ENCODE results near the gene SUN2. TPM values are rescaled to one million over a fixed set of nuclear protein-coding genes. Genes with fewer than 3 reads are reported as not detected.
A peak's percentile ranks its signal among the peaks of the same experiment; 100 is the strongest.

Gene SUN2
- total RNA-seq, 6 experiments from 2014 or later: 104 to 174 (median 144) TPM

- H3K27me3 ChIP-seq: no peaks in the 10 kb centered on the region
- H3K9me3 ChIP-seq: no peaks in the 10 kb centered on the region
- no peak for ATAC-seq
- DNase-seq: no peak
- H3K36me3 ChIP-seq: peaks cover 0 to 5% (median under 1%) of the 10 kb centered on the region in 4 donors
- H3K4me1 ChIP-seq: peaks cover 0 to 15% (median 7%) of the 10 kb centered on the region in 4 donors
- no peak overlapping the region for H3K27ac ChIP-seq
- 80% methylated on average over 3 of the region's 3 CpGs for WGBS (ENCODE audit: insufficient coverage, low coverage, low lambda C conversion rate, missing lambda C conversion rate)
- H3K4me3 ChIP-seq: no peak overlapping the region
- intact Hi-C loops (cut with DNase I): no loop called here
- TF ChIP-seq CTCF (IDR thresholded peaks at IDR 0.05) (no peak), POLR2A (IDR thresholded peaks at IDR 0.05) (no peak)
Observed at GRCh38 chr22:38710866-38711265, 44.9 kb downstream of the SUN2 start.

GRCh38 chr22:38710351-38710750 is 45.4 kb downstream of the SUN2 start:
- Histone ChIP-seq H3K27ac (no peak overlapping the region), H3K27me3 (no peaks in the 10 kb centered on the region), H3K4me3 (no peak overlapping the region), H3K4me1 (peaks cover 0 to 15% (median 7%) of the 10 kb centered on the region in 4 donors), H3K36me3 (peaks cover 0 to 4% (median 0%) of the 10 kb centered on the region in 4 donors), H3K9me3 (no peaks in the 10 kb centered on the region)
- TF ChIP-seq CTCF (IDR thresholded peaks at IDR 0.05) (no peak), POLR2A (IDR thresholded peaks at IDR 0.05) (no peak)
- intact Hi-C loops (cut with DNase I): no loop called here
- ATAC-seq: no peak
- DNase-seq: no peak
- WGBS (ENCODE audit: insufficient coverage, low coverage, low lambda C conversion rate, missing lambda C conversion rate): 75% methylated on average over 3 of the region's 3 CpGs

- TF ChIP-seq CTCF (IDR thresholded peaks at IDR 0.05) (no peak), POLR2A (IDR thresholded peaks at IDR 0.05) (no peak)
- Histone ChIP-seq H3K36me3 (peaks cover 0 to 4% (median 0%) of the 10 kb centered on the region in 4 donors), H3K4me3 (no peak overlapping the region), H3K27me3 (no peaks in the 10 kb centered on the region), H3K9me3 (no peaks in the 10 kb centered on the region), H3K27ac (no peak overlapping the region), H3K4me1 (peaks cover 0 to 23% (median 7%) of the 10 kb centered on the region in 4 donors)
- DNase-seq: no peak
- intact Hi-C loops (cut with DNase I): no loop called here
- no peak for ATAC-seq
- WGBS (ENCODE audit: insufficient coverage, low coverage, low lambda C conversion rate, missing lambda C conversion rate): 81% methylated on average over 3 of the region's 3 CpGs
Observed at GRCh38 chr22:38709306-38709705, 46.5 kb downstream of the SUN2 start.

GRCh38 chr22:38707984-38708383 is 47.8 kb downstream of the SUN2 start:
- TF ChIP-seq POLR2A (IDR thresholded peaks at IDR 0.05) (no peak), CTCF (IDR thresholded peaks at IDR 0.05) (no peak)
- Histone ChIP-seq H3K27ac (no peak overlapping the region), H3K36me3 (peaks cover 0 to 4% (median 0%) of the 10 kb centered on the region in 4 donors), H3K4me3 (no peak overlapping the region), H3K4me1 (peaks cover 0 to 27% (median 7%) of the 10 kb centered on the region in 4 donors), H3K27me3 (no peaks in the 10 kb centered on the region), H3K9me3 (no peaks in the 10 kb centered on the region)
- no peak for DNase-seq
- no peak for ATAC-seq
- WGBS (ENCODE audit: insufficient coverage, low coverage, low lambda C conversion rate, missing lambda C conversion rate): 75% methylated on average over 3 of the region's 3 CpGs
- intact Hi-C loops (cut with DNase I): no loop called here

GRCh38 chr22:38707346-38707745 is 48.5 kb downstream of the SUN2 start:
- TF ChIP-seq CTCF (IDR thresholded peaks at IDR 0.05) (no peak), POLR2A (IDR thresholded peaks at IDR 0.05) (peak; percentile 58)
- DNase-seq (no peak), ATAC-seq (peak in 1 of 4 donors; percentile 7)
- Histone ChIP-seq H3K4me3 (peak overlapping the region; percentile 76 to 89 (median 85)), H3K27ac (peak overlapping the region in 2 of 3 donors; percentile 96 to 97), H3K9me3 (no peaks in the 10 kb centered on the region), H3K36me3 (peaks cover 0 to 4% (median 0%) of the 10 kb centered on the region in 4 donors), H3K4me1 (peaks cover 0 to 31% (median 7%) of the 10 kb centered on the region in 4 donors), H3K27me3 (no peaks in the 10 kb centered on the region)
- WGBS (ENCODE audit: insufficient coverage, low coverage, low lambda C conversion rate, missing lambda C conversion rate): 6% methylated on average over 2 of the region's 2 CpGs
- intact Hi-C loops (cut with DNase I): no loop called here

Measured in right lobe of liver (tissue), 6 donors.